Natural killer cell (primary cell): ENCODE results near the gene KCNJ6. TPM values are rescaled to one million over a fixed set of nuclear protein-coding genes. Genes with fewer than 3 reads are reported as not detected.

ENCODE experiments used
- ATAC-seq, 3 donors: fragments of 150-1000 bp in 2 of 3; fragments of 200-7000 bp in 1 of 3; cut with Tn5 transposase; 1 replicate in 1 of 3; 2 replicates in 2 of 3; pipeline ENCODE4 v1.10.0; 2021; ENCODE audit warnings: mild to moderate bottlenecking in 2 of 3, moderate library complexity in 2 of 3
- DNase-seq, 2 donors: peaks; one replicate each; pipeline versions ENCODE4 v3.0.0 to v3.0.0-alpha.2; 2013 to 2021; ENCODE audit warnings: mixed read lengths in 1 of 2
- H3K27ac ChIP-seq: one replicate; pipeline ENCODE4 v1.5.1; 2013; ENCODE audit warnings: mild to moderate bottlenecking, low read length
- H3K27me3 ChIP-seq: one replicate; pipeline ENCODE4 v1.6.1; 2013; ENCODE audit warnings: low read length; ENCODE audit not compliant: control insufficient read depth, insufficient read depth
- H3K36me3 ChIP-seq: one replicate; pipeline ENCODE4 v1.6.1; 2013; ENCODE audit warnings: low read length; ENCODE audit not compliant: control insufficient read depth, insufficient read depth
- H3K4me1 ChIP-seq: one replicate; pipeline ENCODE4 v1.6.1; 2013; ENCODE audit warnings: low read length; ENCODE audit not compliant: control insufficient read depth, insufficient read depth
- H3K4me3 ChIP-seq: one replicate; pipeline ENCODE4 v1.5.1; 2013; ENCODE audit warnings: low read length
- H3K9me3 ChIP-seq: one replicate; pipeline ENCODE4 v1.6.1; 2013; ENCODE audit warnings: low read length; ENCODE audit not compliant: control insufficient read depth, insufficient read depth
- H3K27ac Mint-ChIP-seq, 2 donors: one replicate each; pipeline ENCODE4 v1.8.0; 2022; ENCODE audit warnings: mild to moderate bottlenecking in 2 of 2, mixed read lengths in 2 of 2, moderate library complexity in 1 of 2
- H3K27me3 Mint-ChIP-seq, 2 donors: one replicate each; pipeline ENCODE4 v1.8.0; 2022; ENCODE audit warnings: low read depth in 2 of 2, mixed read lengths in 2 of 2
- H3K36me3 Mint-ChIP-seq: one replicate; pipeline ENCODE4 v1.8.0; 2022; ENCODE audit warnings: mixed read lengths
- H3K4me1 Mint-ChIP-seq, 2 donors: one replicate each; pipeline ENCODE4 v1.8.0; 2022; ENCODE audit warnings: mixed read lengths in 2 of 2
- H3K4me3 Mint-ChIP-seq: one replicate; pipeline ENCODE4 v1.8.0; 2022; ENCODE audit warnings: mild to moderate bottlenecking, moderate library complexity, mixed read lengths
- H3K9me3 Mint-ChIP-seq, 2 donors: one replicate each; pipeline ENCODE4 v1.8.0; 2022; ENCODE audit warnings: mixed read lengths in 2 of 2
- CTCF ChIP-seq: fragments of 200-600 bp; IDR thresholded peaks from one replicate; pipeline ENCODE4 v1.8.0; 2022; ENCODE audit warnings: antibody characterized with exemption
- WGBS: methylation state at CpG from one replicate; pipeline ENCODE4 v1.1.7; 2013; ENCODE audit warnings: missing lambda C conversion rate; ENCODE audit not compliant: insufficient coverage; 5-methylcytosine and 5-hydroxymethylcytosine counted together
- intact Hi-C: fragments of 100-400 bp; cut with micrococcal nuclease; formaldehyde crosslinking; loops from one replicate; pipeline ENCODE4 v1.14.2; 2022
- total RNA-seq, 4 donors: library from RNA; stranded (reverse); fragments of 120-200 nt in 1 of 4; gene quantifications; one replicate each; pipeline versions ENCODE4 v1.2.3 to v1.2.4, GENCODE V29; 2013 to 2022

The KCNJ6 gene
- total RNA-seq, 3 donors from 2014 or later (not counting 1 experiment from before 2014, with no cell fraction given): not detected

- no peak overlapping the region for H3K4me3 Mint-ChIP-seq
Observed at GRCh38 chr21:37560385-37560784, 355.9 kb downstream of the KCNJ6 start.

DNA sequence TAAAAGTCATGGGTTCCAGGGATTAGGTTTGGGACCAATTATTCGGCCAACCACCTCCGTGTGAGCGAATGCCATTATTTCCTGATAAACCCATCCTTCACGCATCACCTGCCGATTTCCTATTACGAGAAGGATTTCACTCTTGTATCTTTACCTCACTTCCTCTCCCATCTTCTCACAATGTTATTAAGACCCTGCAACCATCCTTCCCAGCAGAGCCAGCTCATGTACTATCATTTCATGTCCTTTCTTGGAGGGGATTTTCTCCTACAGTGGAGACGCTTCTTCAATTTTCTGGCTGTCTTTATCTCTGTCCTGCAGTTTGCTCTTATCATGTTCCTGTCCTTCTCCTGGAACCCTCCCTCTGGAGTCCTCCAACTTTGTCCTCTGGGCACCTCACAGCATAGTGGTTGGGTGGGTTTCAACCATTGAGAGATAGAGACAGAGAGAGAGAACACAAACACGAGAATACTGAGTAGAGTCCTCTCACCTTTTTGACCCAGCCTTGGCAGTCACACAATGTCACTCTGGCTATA is 357.5 kb downstream of the KCNJ6 start:
- Histone ChIP-seq H3K36me3 (no peaks in the 10 kb centered on the region), H3K4me3 (no peak overlapping the region), H3K27ac (no peak overlapping the region), H3K27me3 (no peaks in the 10 kb centered on the region), H3K9me3 (no peaks in the 10 kb centered on the region), H3K4me1 (peaks cover 6% of the 10 kb centered on the region)
- no peak overlapping the region for H3K27ac Mint-ChIP-seq
- H3K27me3 Mint-ChIP-seq: peaks cover 6 to 13% of the 10 kb centered on the region in 2 donors
- ATAC-seq (no peak), DNase-seq (no peak)
- intact Hi-C loops: no loop called here
- WGBS: 87% methylated on average over 8 of the region's 8 CpGs
- H3K36me3 Mint-ChIP-seq: no peaks in the 10 kb centered on the region
- H3K4me3 Mint-ChIP-seq: no peak overlapping the region
- no peaks in the 10 kb centered on the region for H3K9me3 Mint-ChIP-seq
- peaks cover 0 to 5% of the 10 kb centered on the region in 2 donors for H3K4me1 Mint-ChIP-seq
- TF ChIP-seq CTCF: no peak

More at GRCh38 chr21:37560385-37560784, 355.9 kb downstream of the KCNJ6 start:
- TF ChIP-seq CTCF: no peak
- ATAC-seq: no peak
- H3K4me3 ChIP-seq: no peak overlapping the region
- H3K9me3 ChIP-seq: no peaks in the 10 kb centered on the region
- H3K27ac ChIP-seq: no peak overlapping the region
- WGBS: 98% methylated on average over 5 of the region's 5 CpGs
- H3K4me1 Mint-ChIP-seq: peaks cover 14 to 20% of the 10 kb centered on the region in 2 donors
- H3K9me3 Mint-ChIP-seq: no peaks in the 10 kb centered on the region
- no peak for DNase-seq
- H3K36me3 ChIP-seq: no peaks in the 10 kb centered on the region
- peaks cover 3 to 7% of the 10 kb centered on the region in 2 donors for H3K27me3 Mint-ChIP-seq
- H3K36me3 Mint-ChIP-seq: no peaks in the 10 kb centered on the region
- intact Hi-C loops: loop anchor here (5.0 kb wide), 4 partner anchors 98 to 488 kb away; partner anchors contain the start of genes DYRK1A, PIGP and TTC3
- peaks cover 15% of the 10 kb centered on the region for H3K4me1 ChIP-seq
- H3K27me3 ChIP-seq: no peaks in the 10 kb centered on the region
- no peak overlapping the region for H3K27ac Mint-ChIP-seq
